Renal pelvis (tissue), 4 donors: ENCODE measurements around the gene NPIPA1. TPM values are rescaled to one million over a fixed set of nuclear protein-coding genes. Genes with fewer than 3 reads are reported as not detected.
"Not testable (repeated sequence)": the region's sequence is repeated elsewhere in the genome, so short reads cannot be mapped to it uniquely, and the experiment has no call there.

Experiments used
- DNase-seq: peaks from one replicate; pipeline ENCODE4 v3.0.0-alpha.2; 2013
- polyA plus RNA-seq, 3 donors: library from polyadenylated mRNA; unstranded; fragments of 120-200 nt; gene quantifications; one replicate each; pipeline ENCODE4 v1.2.1, GENCODE V29; 2013; ENCODE audit not compliant: insufficient read length in 3 of 3

NPIPA1 gene
- polyA plus RNA-seq, 3 donors, result 121 to 163 (median 156) TPM

- DNase-seq, result not testable (repeated sequence)
Measured at GRCh38 chr16:14975418-14976194, 38.4 kb downstream of the NPIPA1 start.

- DNase-seq, result not testable (repeated sequence)
Measured at GRCh38 chr16:14976971-14977736, 39.9 kb downstream of the NPIPA1 start.

GRCh38 chr16:14978281-14978680, 41.0 kb downstream of the NPIPA1 start:
- not testable (repeated sequence) for DNase-seq

GRCh38 chr16:14978908-14979307, 41.7 kb downstream of the NPIPA1 start:
- not testable (repeated sequence) for DNase-seq

GRCh38 chr16:14981234-14981633, 44.0 kb downstream of the NPIPA1 start:
- DNase-seq, result not testable (repeated sequence)

GRCh38 chr16:14982521-14982920, 45.3 kb downstream of the NPIPA1 start:
- DNase-seq, result not testable (repeated sequence)

- not testable (repeated sequence) for DNase-seq
Measured at GRCh38 chr16:14988092-14988491, 50.8 kb downstream of the NPIPA1 start.

GRCh38 chr16:14988661-14989191, 51.5 kb downstream of the NPIPA1 start:
- not testable (repeated sequence) for DNase-seq

GRCh38 chr16:14989291-14990281, 52.3 kb downstream of the NPIPA1 start:
- DNase-seq, result not testable (repeated sequence)

- not testable (repeated sequence) for DNase-seq
Measured at GRCh38 chr16:14993277-14994151, 56.3 kb downstream of the NPIPA1 start.

- not testable (repeated sequence) for DNase-seq
Measured at GRCh38 chr16:14996702-14997101, 59.5 kb downstream of the NPIPA1 start.

- DNase-seq, result not testable (repeated sequence)
Measured at GRCh38 chr16:14998300-14998699, 61.1 kb downstream of the NPIPA1 start.

- DNase-seq, result not testable (repeated sequence)
Measured at GRCh38 chr16:14999845-15000244, 62.6 kb downstream of the NPIPA1 start.

Other genes starting within 250 kb of the NPIPA1 start
- 1 to 10 TPM in 1 of 3 donors, under 1 TPM in 2; 0.31 to 1.2 (median 0.74) TPM for gene PLA2G10, start 243.1 kb upstream of the NPIPA1 start, polyA plus RNA-seq
- gene NPIPA3, start 234.0 kb upstream of the NPIPA1 start, polyA plus RNA-seq, result 1 to 10 TPM in 2 of 3 donors, not detected in 1; 2.1 to 4.4 TPM
- gene NPIPA2, start 194.9 kb upstream of the NPIPA1 start, polyA plus RNA-seq, result 10 to 100 TPM in 1 of 3 donors, 1 to 10 TPM in 1, not detected in 1; 2.2 to 12.0 TPM
- gene NOMO1, start 103.7 kb upstream of the NPIPA1 start, polyA plus RNA-seq, result 10 to 100 TPM; 70.7 to 83.5 (median 79.0) TPM
- 100 to 1,000 TPM; 107 to 150 (median 108) TPM for gene PDXDC1, start 37.6 kb downstream of the NPIPA1 start, polyA plus RNA-seq
- gene NTAN1, start 118.6 kb downstream of the NPIPA1 start, polyA plus RNA-seq, result 10 to 100 TPM; 36.9 to 45.5 (median 41.3) TPM
- 10 to 100 TPM; 37.0 to 47.2 (median 42.3) TPM for gene RRN3, start 156.8 kb downstream of the NPIPA1 start, polyA plus RNA-seq